Measurements from ENCODE around the gene CCL14. TPM values are rescaled to one million over a fixed set of nuclear protein-coding genes. Genes with fewer than 3 reads are reported as not detected.

The CCL14 gene
- total RNA-seq, 1 donor from 2014 or later = 8.8 TPM

DNA sequence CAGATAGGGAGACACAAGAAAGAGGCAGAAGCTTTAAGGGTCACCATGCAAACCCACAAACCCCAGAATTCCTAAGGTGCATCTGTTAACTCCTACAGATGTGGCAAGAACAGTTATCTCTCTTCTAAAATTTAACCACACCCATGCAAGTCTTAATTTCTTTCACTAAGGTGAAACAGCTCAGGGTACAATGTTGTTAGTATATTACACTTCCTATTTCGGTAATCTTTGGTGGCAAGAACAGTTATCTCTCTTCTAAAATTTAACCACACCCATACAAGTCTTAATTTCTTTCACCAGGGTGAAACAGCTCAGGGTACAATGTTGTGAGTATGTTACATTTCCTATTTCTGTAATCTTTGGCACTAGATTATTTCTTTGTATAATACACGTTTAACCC is 24.7 kb upstream of the CCL14 start:
- Histone ChIP-seq H3K4me1 (no peaks in the 10 kb centered on the region), H3K9me3 (replicated peaks) (peaks cover 34% of the 10 kb centered on the region), H3K27ac (replicated peaks) (no peak overlapping the region), H3K27me3 (ENCODE audit: low read depth) (peaks cover 7% of the 10 kb centered on the region), H3K4me3 (no peak overlapping the region), H3K36me3 (no peaks in the 10 kb centered on the region)
- intact Hi-C loops (cut with micrococcal nuclease) = no loop called here
- no peak for DNase-seq
- TF ChIP-seq, protein P1, sequence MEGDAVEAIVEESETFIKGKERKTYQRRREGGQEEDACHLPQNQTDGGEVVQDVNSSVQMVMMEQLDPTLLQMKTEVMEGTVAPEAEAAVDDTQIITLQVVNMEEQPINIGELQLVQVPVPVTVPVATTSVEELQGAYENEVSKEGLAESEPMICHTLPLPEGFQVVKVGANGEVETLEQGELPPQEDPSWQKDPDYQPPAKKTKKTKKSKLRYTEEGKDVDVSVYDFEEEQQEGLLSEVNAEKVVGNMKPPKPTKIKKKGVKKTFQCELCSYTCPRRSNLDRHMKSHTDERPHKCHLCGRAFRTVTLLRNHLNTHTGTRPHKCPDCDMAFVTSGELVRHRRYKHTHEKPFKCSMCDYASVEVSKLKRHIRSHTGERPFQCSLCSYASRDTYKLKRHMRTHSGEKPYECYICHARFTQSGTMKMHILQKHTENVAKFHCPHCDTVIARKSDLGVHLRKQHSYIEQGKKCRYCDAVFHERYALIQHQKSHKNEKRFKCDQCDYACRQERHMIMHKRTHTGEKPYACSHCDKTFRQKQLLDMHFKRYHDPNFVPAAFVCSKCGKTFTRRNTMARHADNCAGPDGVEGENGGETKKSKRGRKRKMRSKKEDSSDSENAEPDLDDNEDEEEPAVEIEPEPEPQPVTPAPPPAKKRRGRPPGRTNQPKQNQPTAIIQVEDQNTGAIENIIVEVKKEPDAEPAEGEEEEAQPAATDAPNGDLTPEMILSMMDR (IDR thresholded peaks at IDR 0.05; ENCODE audit: borderline replicate concordance) = no peak

DNA sequence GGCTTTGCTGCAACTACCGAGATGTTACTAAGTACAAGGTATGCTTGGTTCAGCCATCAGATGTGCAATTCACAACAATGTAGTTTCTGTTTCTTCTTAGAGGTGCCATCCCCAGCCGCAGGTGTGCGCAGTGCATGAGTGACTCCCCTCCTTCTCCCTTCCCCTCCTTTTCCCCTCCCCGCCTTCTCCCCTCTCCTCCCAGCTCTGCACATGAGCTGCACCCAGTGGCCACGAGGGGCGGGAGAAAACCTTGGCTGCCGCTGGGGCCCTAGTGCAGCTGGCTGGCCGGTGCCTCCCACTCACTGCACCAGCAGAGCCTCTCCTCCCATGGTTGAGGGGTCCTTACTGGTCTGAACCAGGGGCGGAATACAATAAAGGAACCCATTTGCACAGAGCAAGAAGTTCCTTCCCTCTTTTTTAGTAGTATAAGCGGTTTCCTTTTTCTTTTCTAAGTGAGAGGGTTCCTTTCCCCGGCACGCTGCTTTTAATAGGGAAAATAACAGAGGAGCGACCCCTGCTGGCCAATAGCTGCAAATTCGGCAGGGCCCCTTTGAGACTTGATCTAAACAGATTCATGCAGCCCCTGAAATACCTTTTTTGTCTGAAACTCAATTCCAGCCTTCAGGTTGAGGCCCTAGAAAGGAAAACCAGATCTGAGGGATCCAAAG is 22.6 kb upstream of the CCL14 start:
- Histone ChIP-seq H3K36me3 (no peaks in the 10 kb centered on the region), H3K27me3 (ENCODE audit: low read depth) (peaks cover 13% of the 10 kb centered on the region), H3K27ac (replicated peaks) (no peak overlapping the region), H3K9me3 (replicated peaks) (peaks cover 34% of the 10 kb centered on the region), H3K4me3 (no peak overlapping the region), H3K4me1 (no peaks in the 10 kb centered on the region)
- intact Hi-C loops (cut with micrococcal nuclease) = no loop called here
- TF ChIP-seq, protein P1 (IDR thresholded peaks at IDR 0.05; ENCODE audit: borderline replicate concordance) = peak; percentile 37
- DNase-seq = no peak

DNA sequence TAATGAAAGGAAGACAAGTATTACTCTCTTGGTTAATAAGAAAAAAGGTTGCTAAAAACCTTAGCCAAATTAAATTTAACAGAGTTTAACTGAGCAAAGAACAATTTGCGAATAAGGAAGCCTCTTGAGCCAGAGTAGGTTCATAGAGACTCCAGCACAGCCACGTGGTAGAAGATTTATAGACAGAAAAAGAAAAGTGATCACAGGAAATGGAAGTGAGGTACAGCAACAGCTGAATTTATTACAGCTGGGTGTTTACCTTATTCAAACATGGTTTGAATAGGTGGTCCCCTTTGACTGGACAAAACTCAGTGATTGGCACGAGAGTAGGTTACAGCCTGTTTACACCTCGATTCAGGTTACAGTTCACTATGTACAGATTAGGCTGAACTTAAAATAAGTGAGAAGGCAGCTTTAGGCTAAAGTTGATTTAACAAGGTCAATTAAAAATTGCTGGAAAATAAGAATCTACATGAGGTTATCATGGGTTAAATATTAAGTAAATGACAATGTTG is 18.1 kb upstream of the CCL14 start:
- peaks cover 5% of the 10 kb centered on the region for H3K4me1 ChIP-seq
- no peak overlapping the region for H3K27ac ChIP-seq (replicated peaks)
- intact Hi-C loops (cut with micrococcal nuclease) = no loop called here
- H3K4me3 ChIP-seq = no peak overlapping the region
- H3K36me3 ChIP-seq = no peaks in the 10 kb centered on the region
- peaks cover 13% of the 10 kb centered on the region for H3K27me3 ChIP-seq (ENCODE audit: low read depth)
- no peak for DNase-seq
- peaks cover 15% of the 10 kb centered on the region for H3K9me3 ChIP-seq (replicated peaks)
- TF ChIP-seq, protein P1 (IDR thresholded peaks at IDR 0.05; ENCODE audit: borderline replicate concordance) = no peak

DNA sequence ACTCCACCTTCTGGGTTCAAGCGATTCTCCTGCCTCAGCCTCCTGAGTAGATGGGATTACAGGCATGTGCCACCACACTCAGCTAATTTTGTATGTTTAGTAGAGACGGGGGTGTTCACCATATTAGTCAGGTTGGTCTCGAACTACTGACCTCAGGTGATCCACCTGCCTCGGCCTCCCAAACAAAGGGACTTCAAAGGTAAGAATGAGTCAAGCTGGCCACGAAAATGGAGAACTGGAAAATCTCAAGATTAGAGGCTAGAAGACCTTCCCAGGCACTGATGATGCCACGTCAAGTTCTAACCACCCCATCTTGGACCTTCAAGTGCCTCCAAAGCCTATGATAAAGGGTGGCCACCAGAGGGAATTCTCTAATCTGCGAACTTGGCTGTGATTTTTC is 16.1 kb upstream of the CCL14 start:
- no peak for DNase-seq
- TF ChIP-seq, protein P1 (IDR thresholded peaks at IDR 0.05; ENCODE audit: borderline replicate concordance) = no peak
- H3K9me3 ChIP-seq (replicated peaks) = no peaks in the 10 kb centered on the region
- intact Hi-C loops (cut with micrococcal nuclease) = no loop called here
- peaks cover 23% of the 10 kb centered on the region for H3K27me3 ChIP-seq (ENCODE audit: low read depth)
- H3K4me1 ChIP-seq = peaks cover 5% of the 10 kb centered on the region
- H3K27ac ChIP-seq (replicated peaks) = no peak overlapping the region
- no peak overlapping the region for H3K4me3 ChIP-seq
- no peaks in the 10 kb centered on the region for H3K36me3 ChIP-seq

DNA sequence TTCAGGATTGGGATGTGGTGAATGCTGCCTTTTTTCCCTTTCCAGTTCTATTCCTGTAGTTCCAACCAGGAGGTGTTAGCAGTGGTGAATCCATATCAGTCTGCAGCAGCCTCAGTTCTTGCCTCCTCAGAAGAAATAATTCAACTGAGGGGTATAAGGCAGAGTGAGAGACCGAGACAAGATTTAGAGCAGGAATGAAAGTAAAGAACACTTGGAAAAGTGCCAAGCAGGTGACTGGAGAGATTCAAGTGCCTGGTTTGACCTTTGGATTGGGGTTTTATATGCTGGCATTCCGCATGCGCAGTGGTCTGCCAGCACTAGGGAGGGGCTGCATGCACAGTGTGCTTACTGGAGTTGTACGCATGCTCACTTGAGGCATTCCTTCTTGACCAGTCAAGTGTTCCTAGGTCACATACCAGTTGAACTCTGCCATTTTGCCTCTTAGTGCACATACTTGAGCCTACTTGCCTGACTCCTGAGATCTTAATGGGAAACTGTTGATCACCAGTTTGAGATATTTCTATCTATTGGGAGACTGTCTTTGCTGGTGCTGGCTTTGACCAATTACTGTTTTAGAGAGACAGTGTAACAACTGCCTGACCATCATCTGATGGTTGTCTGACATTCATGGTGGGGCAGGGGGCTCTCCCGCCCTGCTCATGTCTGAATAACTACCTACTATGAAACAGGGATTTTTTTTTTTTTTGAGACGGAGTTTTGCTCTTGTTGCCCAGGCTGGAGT is 15.5 kb upstream of the CCL14 start:
- TF ChIP-seq, protein P1 (IDR thresholded peaks at IDR 0.05; ENCODE audit: borderline replicate concordance) = no peak
- peaks cover 5% of the 10 kb centered on the region for H3K4me1 ChIP-seq
- H3K27me3 ChIP-seq (ENCODE audit: low read depth) = peaks cover 23% of the 10 kb centered on the region
- H3K27ac ChIP-seq (replicated peaks) = no peak overlapping the region
- H3K9me3 ChIP-seq (replicated peaks) = no peaks in the 10 kb centered on the region
- H3K36me3 ChIP-seq = no peaks in the 10 kb centered on the region
- intact Hi-C loops (cut with micrococcal nuclease) = no loop called here
- no peak for DNase-seq
- no peak overlapping the region for H3K4me3 ChIP-seq
